ENCODE results near the gene CCDC88A.
"Not testable (repeated sequence)": the region's sequence is repeated elsewhere in the genome, so short reads cannot be mapped to it uniquely, and the experiment has no call there.

GRCh38 chr2:55241582-55241981 is 178.1 kb downstream of the CCDC88A start:
- TF ChIP-seq, protein P1, sequence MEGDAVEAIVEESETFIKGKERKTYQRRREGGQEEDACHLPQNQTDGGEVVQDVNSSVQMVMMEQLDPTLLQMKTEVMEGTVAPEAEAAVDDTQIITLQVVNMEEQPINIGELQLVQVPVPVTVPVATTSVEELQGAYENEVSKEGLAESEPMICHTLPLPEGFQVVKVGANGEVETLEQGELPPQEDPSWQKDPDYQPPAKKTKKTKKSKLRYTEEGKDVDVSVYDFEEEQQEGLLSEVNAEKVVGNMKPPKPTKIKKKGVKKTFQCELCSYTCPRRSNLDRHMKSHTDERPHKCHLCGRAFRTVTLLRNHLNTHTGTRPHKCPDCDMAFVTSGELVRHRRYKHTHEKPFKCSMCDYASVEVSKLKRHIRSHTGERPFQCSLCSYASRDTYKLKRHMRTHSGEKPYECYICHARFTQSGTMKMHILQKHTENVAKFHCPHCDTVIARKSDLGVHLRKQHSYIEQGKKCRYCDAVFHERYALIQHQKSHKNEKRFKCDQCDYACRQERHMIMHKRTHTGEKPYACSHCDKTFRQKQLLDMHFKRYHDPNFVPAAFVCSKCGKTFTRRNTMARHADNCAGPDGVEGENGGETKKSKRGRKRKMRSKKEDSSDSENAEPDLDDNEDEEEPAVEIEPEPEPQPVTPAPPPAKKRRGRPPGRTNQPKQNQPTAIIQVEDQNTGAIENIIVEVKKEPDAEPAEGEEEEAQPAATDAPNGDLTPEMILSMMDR (conservative IDR thresholded peaks at IDR 0.05; ENCODE audit: low read depth, low read length) = not testable (repeated sequence)
- TF ChIP-seq EZH2 (IDR thresholded peaks at IDR 0.05; ENCODE audit: borderline replicate concordance, low read depth, low read length, poor library complexity, severe bottlenecking) = not testable (repeated sequence)

Data from A673 (cell line).